Activated CD8-positive, alpha-beta memory T cell treated with anti-CD3 and anti-CD28 coated beads for 1 hour (primary cell): Measurements from ENCODE around the gene ECSCR.
"Not testable (repeated sequence)": the region's sequence is repeated elsewhere in the genome, so short reads cannot be mapped to it uniquely, and the experiment has no call there.

Source experiments
- DNase-seq, 2 donors: peaks; one replicate each; pipeline ENCODE4 v3.0.0-alpha.2; 2020; ENCODE audit warnings: low read depth in 1 of 2; ENCODE audit errors: extremely low read depth in 1 of 2

ECSCR gene

DNA sequence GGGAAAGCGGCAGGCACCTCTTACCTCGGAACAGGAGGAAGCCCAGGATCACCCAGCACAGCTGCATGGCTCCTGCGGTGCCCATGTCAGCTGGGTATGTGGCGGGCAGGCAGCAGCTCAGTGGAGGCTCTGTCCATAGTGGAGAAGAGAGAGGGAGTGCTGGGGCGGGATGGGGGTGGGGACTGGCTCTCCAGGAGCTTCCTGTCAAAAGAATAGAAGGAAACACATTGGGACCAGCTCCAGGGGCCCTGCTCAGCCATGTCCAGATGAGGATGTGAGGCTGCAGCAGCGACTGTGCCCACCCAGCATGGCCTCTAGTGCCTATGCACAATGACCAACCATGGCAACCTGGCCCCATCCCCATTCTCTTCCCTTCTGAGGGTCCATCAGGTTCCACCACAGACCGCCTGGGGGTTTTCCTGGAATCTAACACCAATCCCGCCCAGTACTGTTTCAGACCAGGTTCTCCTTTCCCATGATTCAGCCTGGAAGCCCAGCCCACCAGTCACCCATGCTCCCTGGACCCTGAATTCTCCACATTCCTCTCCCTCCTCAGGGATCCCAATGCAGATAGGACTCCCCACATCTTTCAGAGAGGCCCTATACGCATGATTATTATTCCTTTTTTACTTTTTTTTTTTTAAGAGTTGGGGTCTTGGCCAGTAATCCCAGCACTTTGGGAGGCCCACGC lies at the start of gene ECSCR:
Gene ECSCR, minus strand, starts transcription at position 158 of the 691 bp plus-strand sequence. Its CDS starts 73 bp downstream, at position 85.
- no peak for DNase-seq

DNA sequence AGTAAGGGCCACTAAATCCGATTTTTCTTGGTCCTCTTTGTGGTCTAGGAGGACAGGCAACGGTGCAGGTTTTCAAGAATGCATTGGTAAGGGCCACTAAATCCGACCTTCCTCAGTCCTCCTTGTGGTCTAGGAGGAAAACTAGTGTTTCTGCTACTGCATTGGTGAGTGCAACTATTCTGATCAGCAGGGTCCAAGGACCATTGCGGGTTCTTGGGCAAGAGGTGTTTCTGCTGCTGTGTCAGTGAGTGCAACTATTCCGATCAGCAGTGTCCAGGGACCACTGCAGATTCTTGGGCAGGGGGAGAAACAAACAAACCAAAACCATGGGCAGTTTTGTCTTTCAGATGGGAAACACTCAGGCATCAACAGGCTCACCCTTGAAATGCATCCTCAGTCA lies 42.2 kb upstream of the ECSCR start:
- DNase-seq = not testable (repeated sequence)

- DNase-seq = not testable (repeated sequence)
These were observed 41.3 kb upstream of the ECSCR start for GRCh38 chr5:139503879-139504278.

- DNase-seq = not testable (repeated sequence)
These were observed 40.7 kb upstream of the ECSCR start for GRCh38 chr5:139503036-139503817.

GRCh38 chr5:139501381-139501780 lies 38.8 kb upstream of the ECSCR start:
- no peak for DNase-seq

- no peak for DNase-seq
These were observed 33.3 kb upstream of the ECSCR start for GRCh38 chr5:139495638-139496435.

DNA sequence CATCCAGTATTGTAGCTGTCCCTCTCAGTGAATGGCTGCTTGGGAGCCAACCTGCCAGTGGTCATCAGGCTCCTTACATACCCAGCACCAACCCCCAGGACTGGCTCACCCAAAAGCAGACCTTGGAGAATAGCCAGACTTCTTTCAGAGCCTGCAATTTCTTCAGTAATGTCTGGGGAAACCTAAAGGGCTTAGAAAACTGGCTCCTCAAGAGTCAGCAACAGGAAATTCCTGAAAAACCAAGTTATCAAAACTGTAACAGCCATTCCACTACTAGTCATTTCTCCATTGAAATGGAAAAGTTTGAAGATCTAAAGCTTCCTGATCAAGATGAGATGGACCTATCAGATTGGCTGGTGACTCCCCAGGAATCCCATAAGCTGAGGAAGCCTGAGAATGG lies 32.3 kb upstream of the ECSCR start:
- DNase-seq = no peak

- DNase-seq = no peak
These were observed 31.7 kb upstream of the ECSCR start for GRCh38 chr5:139494256-139494655.

GRCh38 chr5:139492700-139493192 lies 30.2 kb upstream of the ECSCR start:
- DNase-seq = no peak

DNA sequence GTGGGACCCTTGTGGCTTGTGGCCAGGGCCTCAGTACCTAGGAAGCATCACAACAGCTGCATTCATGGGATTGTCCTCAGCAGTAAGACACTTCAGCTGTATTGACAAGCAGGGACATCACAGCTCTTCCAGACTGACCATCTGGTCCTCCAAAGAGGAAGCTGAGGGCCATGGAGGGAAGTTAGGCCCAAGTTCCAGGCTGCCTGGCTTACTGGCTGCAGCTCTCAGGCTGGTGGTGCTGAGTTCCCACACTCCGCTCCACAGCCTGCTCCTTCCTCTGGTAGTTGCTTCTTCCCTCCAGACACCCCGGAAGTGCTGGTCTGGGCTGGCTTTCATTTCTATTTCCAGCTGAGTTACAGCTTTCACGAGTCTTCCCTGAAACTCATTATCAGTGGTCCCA lies 25.7 kb upstream of the ECSCR start:
- no peak for DNase-seq

- DNase-seq = no peak
These were observed 23.7 kb upstream of the ECSCR start for GRCh38 chr5:139486201-139486600.

- DNase-seq = not testable (repeated sequence)
These were observed 20.3 kb upstream of the ECSCR start for GRCh38 chr5:139482890-139483208.

- peak in 1 of 2 donors; percentile 30 for DNase-seq
These were observed 19.7 kb upstream of the ECSCR start, which contains the start of gene STING1 for GRCh38 chr5:139482050-139482889. TSS of gene STING1 (minus strand) at chr5:139482758. CDS start at chr5:139481704, 1,054 bp downstream.

DNA sequence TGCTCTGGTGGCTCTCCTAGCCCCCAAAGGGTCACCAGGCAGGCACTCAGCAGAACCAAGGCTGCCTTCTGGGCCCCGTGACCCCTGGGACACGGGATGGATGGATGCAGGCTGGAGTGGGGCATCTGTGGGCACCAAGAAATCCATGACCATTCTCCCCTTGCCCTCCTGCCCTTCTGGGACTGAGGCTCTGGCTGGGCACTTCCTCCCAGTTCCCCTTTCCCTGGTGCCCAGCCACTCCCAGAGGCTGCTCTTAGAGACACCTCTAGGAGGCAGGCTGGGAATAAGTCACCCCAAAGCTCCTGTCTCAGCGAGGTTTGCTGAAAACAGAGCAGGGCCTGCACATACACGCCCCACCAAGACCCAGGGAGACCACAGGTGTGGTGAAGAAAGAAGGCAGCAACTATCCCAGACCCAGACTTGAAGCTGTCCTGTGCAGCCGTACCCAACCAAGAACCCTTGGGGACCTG lies 19.1 kb upstream of the ECSCR start:
- DNase-seq = no peak

GRCh38 chr5:139481122-139481533 lies 18.6 kb upstream of the ECSCR start:
- no peak for DNase-seq

DNA sequence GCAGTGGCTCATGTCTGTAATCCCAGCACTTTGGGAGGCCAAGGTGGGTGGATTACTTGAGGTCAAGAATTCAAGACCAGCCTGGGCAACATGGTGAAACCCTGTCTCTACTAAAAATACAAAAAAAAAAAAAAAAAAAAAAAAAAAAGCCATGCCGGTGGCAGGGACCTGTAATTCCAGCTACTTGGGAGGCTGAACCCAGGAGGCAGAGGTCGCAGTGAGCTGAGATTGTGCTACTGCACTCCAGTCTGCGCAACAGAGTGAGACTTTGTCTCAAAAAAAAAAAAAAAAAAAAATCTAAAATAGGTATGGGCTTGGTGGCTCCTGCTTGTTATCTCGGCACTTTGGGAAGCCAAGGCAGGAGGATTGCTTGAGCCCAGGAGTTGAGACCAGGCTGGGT lies 17.2 kb upstream of the ECSCR start:
- DNase-seq = not testable (repeated sequence)

GRCh38 chr5:139478657-139479423 lies 16.3 kb upstream of the ECSCR start:
- DNase-seq = not testable (repeated sequence)

- no peak for DNase-seq
These were observed 13.5 kb upstream of the ECSCR start for GRCh38 chr5:139475865-139476617.
